NCI-H1436 (cell line): ENCODE measurements around the gene CCDC54.

Source experiments
- DNase-seq: peaks from one replicate; lab custom pipeline; 2025; lab: John Stamatoyannopoulos, UW

The CCDC54 gene

GRCh38 chr3:107392549-107393165 is 15.4 kb downstream of the CCDC54 start:
- no peak for DNase-seq

GRCh38 chr3:107394502-107394901 is 17.3 kb downstream of the CCDC54 start:
- DNase-seq: no peak

- no peak for DNase-seq
Measured at GRCh38 chr3:107395066-107395465, 17.8 kb downstream of the CCDC54 start.

GRCh38 chr3:107401301-107401700 is 24.1 kb downstream of the CCDC54 start:
- no peak for DNase-seq

- no peak for DNase-seq
Measured at GRCh38 chr3:107402214-107402613, 25.0 kb downstream of the CCDC54 start.

- no peak for DNase-seq
Measured at GRCh38 chr3:107404727-107405469, 27.7 kb downstream of the CCDC54 start.

- DNase-seq: no peak
Measured at GRCh38 chr3:107407355-107407754, 30.1 kb downstream of the CCDC54 start.

GRCh38 chr3:107408513-107408912 is 31.3 kb downstream of the CCDC54 start:
- DNase-seq: no peak

GRCh38 chr3:107409365-107409764 is 32.1 kb downstream of the CCDC54 start:
- no peak for DNase-seq

GRCh38 chr3:107410606-107411005 is 33.4 kb downstream of the CCDC54 start:
- DNase-seq: no peak

- no peak for DNase-seq
Measured at GRCh38 chr3:107411056-107411455, 33.8 kb downstream of the CCDC54 start.

GRCh38 chr3:107411779-107412178 is 34.5 kb downstream of the CCDC54 start:
- DNase-seq: no peak

- no peak for DNase-seq
Measured at GRCh38 chr3:107412376-107412775, 35.1 kb downstream of the CCDC54 start.

- DNase-seq: no peak
Measured at GRCh38 chr3:107413264-107413663, 36.0 kb downstream of the CCDC54 start.

GRCh38 chr3:107414325-107414964 is 37.2 kb downstream of the CCDC54 start:
- no peak for DNase-seq

GRCh38 chr3:107416138-107416537 is 38.9 kb downstream of the CCDC54 start:
- DNase-seq: no peak

GRCh38 chr3:107416886-107417285 is 39.6 kb downstream of the CCDC54 start:
- no peak for DNase-seq

GRCh38 chr3:107421170-107421792 is 44.0 kb downstream of the CCDC54 start:
- peak; percentile 59 for DNase-seq

GRCh38 chr3:107421881-107422280 is 44.6 kb downstream of the CCDC54 start:
- no peak for DNase-seq

GRCh38 chr3:107425033-107425432 is 47.8 kb downstream of the CCDC54 start:
- DNase-seq: no peak

- DNase-seq: no peak
Measured at GRCh38 chr3:107426223-107426622, 49.0 kb downstream of the CCDC54 start.
